Measurements from ENCODE around the gene BAIAP2. TPM values are rescaled to one million over a fixed set of nuclear protein-coding genes. Genes with fewer than 3 reads are reported as not detected.

BAIAP2 gene
- total and polyA plus RNA-seq, 10 of the 15 experiments (the other 5 are each of a cell fraction or from before 2014, with no cell fraction given), result 0.15 to 1.2 (median 0.46) TPM; not detected in 2

GRCh38 chr17:81044764-81045589 is 10.0 kb downstream of the BAIAP2 start:
- FAIRE-seq (no peak), DNase-seq (ENCODE audit: low read depth, low spot score) (no peak), ATAC-seq (no peak)
- 37% methylated on average over 28 of the region's 28 CpGs for WGBS (ENCODE audit: insufficient coverage, insufficient replicate concordance, low lambda C conversion rate, missing lambda C conversion rate)
- no peak overlapping the region for H3K9ac ChIP-seq (ENCODE audit: control insufficient read depth, insufficient read depth, low read length)
- H3K79me2 ChIP-seq (ENCODE audit: control insufficient read depth, insufficient read depth, low read length), result no peaks in the 10 kb centered on the region
- H4K20me1 ChIP-seq (ENCODE audit: control insufficient read depth, insufficient read depth), result no peaks in the 10 kb centered on the region
- no peak overlapping the region for H3K4me2 ChIP-seq (ENCODE audit: control insufficient read depth, insufficient read depth)
- ChIA-PET POLR2A (no interaction called here), RAD21 (ENCODE audit: unreplicated experiment) (no interaction called here), SMC1A (ENCODE audit: uncharacterized antibody, unreplicated experiment) (no interaction called here), CTCF (no interaction called here)
- H2AFZ ChIP-seq (ENCODE audit: control insufficient read depth, low read depth, low read length), result no peak overlapping the region
- H3K4me1 ChIP-seq (ENCODE audit: control insufficient read depth, insufficient read depth, low read length), result peaks cover 15% of the 10 kb centered on the region
- no peak overlapping the region for H3K4me3 ChIP-seq
- no peaks in the 10 kb centered on the region for H3K27me3 ChIP-seq (replicated peaks in 1 of 2; ENCODE audit: control insufficient read depth in 2 of 2, insufficient read depth in 2 of 2, low read length in 1 of 2)
- H3K27ac ChIP-seq (ENCODE audit: control insufficient read depth, insufficient read depth), result no peak overlapping the region
- H3K36me3 ChIP-seq (ENCODE audit: control insufficient read depth in 2 of 2, insufficient read depth in 2 of 2, low read length in 1 of 2), result no peaks in the 10 kb centered on the region
- no peaks in the 10 kb centered on the region for H3K9me3 ChIP-seq (replicated peaks; ENCODE audit: control insufficient read depth, insufficient read depth, low read length)
- BruUV-seq (replicated peaks), result no TSS peak
- in situ Hi-C loops (cut with MboI), result no loop called here
- intact Hi-C loops (cut with micrococcal nuclease; ENCODE audit: unreplicated experiment), result no loop called here
- no peak for TF ChIP-seq IRF5 (IDR thresholded peaks at IDR 0.05; ENCODE audit: borderline replicate concordance)
- no peak for TF ChIP-seq ZBTB11 (CRISPR knock-in tag; IDR thresholded peaks at IDR 0.05)
